ENCODE data around the gene DPPA4. TPM values are rescaled to one million over a fixed set of nuclear protein-coding genes. Genes with fewer than 3 reads are reported as not detected.

DPPA4 gene
- total and polyA plus RNA-seq, 10 donors: 0.10 to 4.2 (median 0.65) TPM

DNA sequence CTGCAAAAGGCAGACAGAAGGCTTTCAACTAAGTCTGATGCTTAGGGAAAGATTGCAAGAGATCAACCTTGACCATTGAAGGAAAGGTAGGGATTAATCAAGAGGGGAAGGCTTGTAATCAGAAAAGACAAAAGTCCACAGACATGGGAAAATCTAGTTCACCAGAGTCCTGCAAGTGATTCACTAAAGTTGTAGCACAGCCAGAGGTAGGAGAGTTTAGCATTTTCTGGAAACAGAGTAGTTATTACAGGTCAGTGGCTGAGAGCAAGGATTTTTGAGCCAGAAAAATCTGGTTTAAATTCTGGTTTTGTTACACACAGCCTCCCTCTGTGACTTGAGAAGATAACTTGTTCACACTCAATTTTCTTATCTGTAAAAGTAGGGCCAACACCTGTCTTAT is 35.3 kb upstream of the DPPA4 start:
- no peak overlapping the region for H3K27ac ChIP-seq
- H3K27me3 ChIP-seq (replicated peaks in 1 of 7): no peaks in the 10 kb centered on the region
- H3K4me3 ChIP-seq: no peak overlapping the region
- intact Hi-C loops (cut with DNase I; ENCODE audit: low total_unique reads): no loop called here
- no peaks in the 10 kb centered on the region for H3K9me3 ChIP-seq
- no peak for TF ChIP-seq POLR2AphosphoS5 (IDR thresholded peaks at IDR 0.05)
- TF ChIP-seq, protein P1, sequence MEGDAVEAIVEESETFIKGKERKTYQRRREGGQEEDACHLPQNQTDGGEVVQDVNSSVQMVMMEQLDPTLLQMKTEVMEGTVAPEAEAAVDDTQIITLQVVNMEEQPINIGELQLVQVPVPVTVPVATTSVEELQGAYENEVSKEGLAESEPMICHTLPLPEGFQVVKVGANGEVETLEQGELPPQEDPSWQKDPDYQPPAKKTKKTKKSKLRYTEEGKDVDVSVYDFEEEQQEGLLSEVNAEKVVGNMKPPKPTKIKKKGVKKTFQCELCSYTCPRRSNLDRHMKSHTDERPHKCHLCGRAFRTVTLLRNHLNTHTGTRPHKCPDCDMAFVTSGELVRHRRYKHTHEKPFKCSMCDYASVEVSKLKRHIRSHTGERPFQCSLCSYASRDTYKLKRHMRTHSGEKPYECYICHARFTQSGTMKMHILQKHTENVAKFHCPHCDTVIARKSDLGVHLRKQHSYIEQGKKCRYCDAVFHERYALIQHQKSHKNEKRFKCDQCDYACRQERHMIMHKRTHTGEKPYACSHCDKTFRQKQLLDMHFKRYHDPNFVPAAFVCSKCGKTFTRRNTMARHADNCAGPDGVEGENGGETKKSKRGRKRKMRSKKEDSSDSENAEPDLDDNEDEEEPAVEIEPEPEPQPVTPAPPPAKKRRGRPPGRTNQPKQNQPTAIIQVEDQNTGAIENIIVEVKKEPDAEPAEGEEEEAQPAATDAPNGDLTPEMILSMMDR (IDR thresholded peaks at IDR 0.05 in 8 of 11, conservative IDR thresholded peaks at IDR 0.05 in 3 of 11): no peak
- TF ChIP-seq POLR2A (IDR thresholded peaks at IDR 0.05): no peak
- no peak for DNase-seq
- H3K36me3 ChIP-seq: no peaks in the 10 kb centered on the region
- no peaks in the 10 kb centered on the region for H3K4me1 ChIP-seq

DNA sequence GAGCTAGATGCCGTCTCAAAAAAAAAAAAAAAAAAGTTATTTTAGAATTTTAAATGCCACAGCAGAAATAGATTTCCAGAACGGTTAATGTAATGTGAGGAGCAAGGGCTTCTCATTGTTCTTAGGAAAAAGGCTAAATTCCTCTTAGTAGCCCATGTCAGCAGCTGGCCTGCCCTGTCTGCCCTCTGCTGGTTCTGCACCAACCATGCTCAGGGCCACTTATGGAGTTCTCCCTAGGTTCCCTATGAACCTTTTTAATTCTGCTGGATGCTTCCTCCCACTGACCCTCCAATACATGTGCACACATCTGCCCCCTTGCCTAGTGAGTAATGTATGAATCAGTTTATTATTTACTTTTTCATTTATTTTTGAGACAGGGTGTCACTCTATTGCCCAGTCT is 32.2 kb upstream of the DPPA4 start:
- 67 to 83% (median 71%) methylated on average over 2 of the region's 2 CpGs for WGBS, 5 donors
- intact Hi-C loops (cut with DNase I; ENCODE audit: low total_unique reads): no loop called here
- no peak for DNase-seq
- H3K27me3 ChIP-seq (replicated peaks in 1 of 7): no peaks in the 10 kb centered on the region
- no peaks in the 10 kb centered on the region for H3K9me3 ChIP-seq
- no peak for TF ChIP-seq POLR2AphosphoS5 (IDR thresholded peaks at IDR 0.05)
- TF ChIP-seq, protein P1 (IDR thresholded peaks at IDR 0.05 in 8 of 11, conservative IDR thresholded peaks at IDR 0.05 in 3 of 11): no peak
- no peak for TF ChIP-seq POLR2A (IDR thresholded peaks at IDR 0.05)
- no peak overlapping the region for H3K27ac ChIP-seq
- H3K36me3 ChIP-seq: no peaks in the 10 kb centered on the region
- no peak overlapping the region for H3K4me3 ChIP-seq
- H3K4me1 ChIP-seq: no peaks in the 10 kb centered on the region

DNA sequence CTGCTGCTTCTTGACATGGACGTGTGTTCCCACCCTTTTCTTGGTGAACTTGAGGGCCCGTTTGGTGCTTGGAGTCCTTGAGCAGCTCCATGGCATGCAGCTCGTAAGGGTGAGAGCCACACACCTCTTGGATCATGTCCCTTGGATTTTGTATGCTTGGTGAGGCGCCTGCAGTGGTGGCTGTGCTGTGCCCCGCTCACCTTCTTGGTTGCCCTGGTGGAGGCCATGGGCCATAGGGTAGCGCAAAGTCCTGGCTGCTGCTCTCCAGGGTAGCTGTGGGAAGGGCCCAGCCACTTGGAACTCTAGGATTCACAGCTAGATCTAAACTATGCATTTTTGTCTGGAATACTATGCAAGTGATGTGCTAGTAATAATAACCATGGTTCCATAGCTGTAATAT is 26.7 kb upstream of the DPPA4 start:
- Histone ChIP-seq H3K9me3 (no peaks in the 10 kb centered on the region), H3K4me1 (no peaks in the 10 kb centered on the region), H3K27me3 (replicated peaks in 1 of 7) (no peaks in the 10 kb centered on the region), H3K4me3 (no peak overlapping the region), H3K36me3 (no peaks in the 10 kb centered on the region), H3K27ac (no peak overlapping the region)
- 81 to 91% (median 87%) methylated on average over 4 to 6 of the region's 6 CpGs for WGBS, 5 donors
- intact Hi-C loops (cut with DNase I; ENCODE audit: low total_unique reads): no loop called here
- TF ChIP-seq POLR2AphosphoS5 (IDR thresholded peaks at IDR 0.05) (no peak), POLR2A (IDR thresholded peaks at IDR 0.05) (no peak)
- TF ChIP-seq, protein P1 (IDR thresholded peaks at IDR 0.05 in 8 of 11, conservative IDR thresholded peaks at IDR 0.05 in 3 of 11): no peak
- DNase-seq: no peak

DNA sequence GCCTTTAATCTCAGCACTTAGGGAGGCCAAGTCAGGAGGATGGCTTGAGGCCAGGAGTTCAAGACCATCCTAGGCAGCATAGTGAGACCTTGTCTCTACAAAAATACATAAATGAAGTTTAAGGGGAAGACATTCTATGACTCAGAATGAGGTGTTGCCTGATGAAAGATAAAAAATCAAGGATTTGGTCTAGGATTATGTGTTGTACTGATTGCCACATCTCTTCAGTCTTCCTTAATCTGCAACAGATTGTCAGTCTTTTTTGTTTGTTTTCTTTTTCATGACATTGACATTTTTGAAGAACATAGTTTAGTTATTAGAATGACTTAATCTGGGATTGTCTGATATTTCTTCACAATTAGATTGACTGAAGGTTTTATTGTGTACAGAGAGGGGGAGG is 26.3 kb upstream of the DPPA4 start:
- H3K36me3 ChIP-seq: no peaks in the 10 kb centered on the region
- H3K27me3 ChIP-seq (replicated peaks in 1 of 7): no peaks in the 10 kb centered on the region
- no peaks in the 10 kb centered on the region for H3K9me3 ChIP-seq
- H3K4me1 ChIP-seq: no peaks in the 10 kb centered on the region
- no peak for DNase-seq
- H3K27ac ChIP-seq: no peak overlapping the region
- intact Hi-C loops (cut with DNase I; ENCODE audit: low total_unique reads): no loop called here
- TF ChIP-seq POLR2AphosphoS5 (IDR thresholded peaks at IDR 0.05): no peak
- TF ChIP-seq, protein P1 (IDR thresholded peaks at IDR 0.05 in 8 of 11, conservative IDR thresholded peaks at IDR 0.05 in 3 of 11): no peak
- no peak for TF ChIP-seq POLR2A (IDR thresholded peaks at IDR 0.05)
- H3K4me3 ChIP-seq: no peak overlapping the region

Measured in spleen (tissue), 11 donors.